ENCODE data around the gene P4HA2.

The P4HA2 gene

DNA sequence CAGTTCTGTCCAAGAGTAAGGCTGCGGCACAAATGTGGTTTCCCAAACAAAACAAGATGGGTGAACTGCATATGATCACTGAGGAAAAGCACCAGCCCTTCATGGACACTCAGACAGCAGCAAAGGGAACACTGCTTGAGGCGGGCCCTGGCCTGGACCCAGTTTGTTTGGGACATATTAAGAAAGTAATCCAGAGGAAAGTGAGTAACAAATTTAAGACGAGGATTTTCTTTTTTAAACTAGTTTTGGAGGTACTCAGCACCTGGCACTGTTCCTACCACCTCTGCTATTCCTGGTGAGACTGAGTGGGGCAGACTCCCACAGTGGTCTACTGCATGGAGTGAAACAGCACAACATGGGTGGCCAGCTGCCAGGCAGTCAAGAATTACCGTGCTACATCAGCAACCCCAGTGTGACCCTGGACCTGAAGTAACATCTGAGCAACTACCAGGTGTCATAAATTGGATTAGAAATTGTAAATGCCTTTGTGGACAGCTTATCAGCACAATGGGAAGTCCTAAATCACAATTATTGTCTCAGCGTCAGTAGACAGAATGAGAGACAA lies 28.5 kb downstream of the P4HA2 start:
- no peaks in the 10 kb centered on the region for H3K27me3 ChIP-seq (ENCODE audit: insufficient read depth, low read depth, severe bottlenecking)
- TF ChIP-seq, protein P1, sequence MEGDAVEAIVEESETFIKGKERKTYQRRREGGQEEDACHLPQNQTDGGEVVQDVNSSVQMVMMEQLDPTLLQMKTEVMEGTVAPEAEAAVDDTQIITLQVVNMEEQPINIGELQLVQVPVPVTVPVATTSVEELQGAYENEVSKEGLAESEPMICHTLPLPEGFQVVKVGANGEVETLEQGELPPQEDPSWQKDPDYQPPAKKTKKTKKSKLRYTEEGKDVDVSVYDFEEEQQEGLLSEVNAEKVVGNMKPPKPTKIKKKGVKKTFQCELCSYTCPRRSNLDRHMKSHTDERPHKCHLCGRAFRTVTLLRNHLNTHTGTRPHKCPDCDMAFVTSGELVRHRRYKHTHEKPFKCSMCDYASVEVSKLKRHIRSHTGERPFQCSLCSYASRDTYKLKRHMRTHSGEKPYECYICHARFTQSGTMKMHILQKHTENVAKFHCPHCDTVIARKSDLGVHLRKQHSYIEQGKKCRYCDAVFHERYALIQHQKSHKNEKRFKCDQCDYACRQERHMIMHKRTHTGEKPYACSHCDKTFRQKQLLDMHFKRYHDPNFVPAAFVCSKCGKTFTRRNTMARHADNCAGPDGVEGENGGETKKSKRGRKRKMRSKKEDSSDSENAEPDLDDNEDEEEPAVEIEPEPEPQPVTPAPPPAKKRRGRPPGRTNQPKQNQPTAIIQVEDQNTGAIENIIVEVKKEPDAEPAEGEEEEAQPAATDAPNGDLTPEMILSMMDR (IDR thresholded peaks at IDR 0.05; ENCODE audit: low read depth, low read length), result no peak
- peaks cover 82% of the 10 kb centered on the region for H3K36me3 ChIP-seq
- H3K27ac ChIP-seq, result no peak overlapping the region
- H3K9me3 ChIP-seq (ENCODE audit: severe bottlenecking), result no peaks in the 10 kb centered on the region
- no peak overlapping the region for H3K4me3 ChIP-seq (ENCODE audit: low read depth, low read length)
- DNase-seq, result no peak

- Histone ChIP-seq H3K4me3 (ENCODE audit: low read depth, low read length) (no peak overlapping the region), H3K27me3 (ENCODE audit: insufficient read depth, low read depth, severe bottlenecking) (no peaks in the 10 kb centered on the region), H3K9me3 (ENCODE audit: severe bottlenecking) (no peaks in the 10 kb centered on the region), H3K36me3 (peaks cover 76% of the 10 kb centered on the region), H3K27ac (no peak overlapping the region)
- no peak for DNase-seq
- TF ChIP-seq, protein P1 (IDR thresholded peaks at IDR 0.05; ENCODE audit: low read depth, low read length), result no peak
Measured at GRCh38 chr5:132198571-132198970, 29.1 kb downstream of the P4HA2 start.

DNA sequence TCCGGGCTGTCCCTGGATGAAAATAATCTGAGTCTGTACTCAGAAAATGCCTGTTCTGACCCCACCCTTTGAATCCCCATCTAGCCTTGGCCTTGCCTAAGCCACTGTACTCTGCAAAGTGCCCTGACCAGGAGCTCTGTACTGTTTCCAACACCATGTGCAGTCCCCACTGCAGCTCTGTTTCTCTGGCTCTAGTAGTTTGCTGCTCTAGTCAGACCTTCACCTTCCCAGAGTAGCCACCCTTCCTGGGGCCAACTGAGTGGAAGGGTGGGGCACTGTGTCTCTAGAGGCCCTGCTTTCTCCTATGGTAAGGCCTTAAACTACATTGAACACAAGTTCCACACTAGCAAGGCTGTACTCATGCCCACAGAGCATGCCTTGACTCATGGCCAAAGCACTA lies 31.9 kb downstream of the P4HA2 start:
- DNase-seq, result no peak
- H3K27me3 ChIP-seq (ENCODE audit: insufficient read depth, low read depth, severe bottlenecking), result no peaks in the 10 kb centered on the region
- peaks cover 64% of the 10 kb centered on the region for H3K36me3 ChIP-seq
- TF ChIP-seq, protein P1 (IDR thresholded peaks at IDR 0.05; ENCODE audit: low read depth, low read length), result no peak
- H3K9me3 ChIP-seq (ENCODE audit: severe bottlenecking), result no peaks in the 10 kb centered on the region
- no peak overlapping the region for H3K27ac ChIP-seq
- H3K4me3 ChIP-seq (ENCODE audit: low read depth, low read length), result no peak overlapping the region

DNA sequence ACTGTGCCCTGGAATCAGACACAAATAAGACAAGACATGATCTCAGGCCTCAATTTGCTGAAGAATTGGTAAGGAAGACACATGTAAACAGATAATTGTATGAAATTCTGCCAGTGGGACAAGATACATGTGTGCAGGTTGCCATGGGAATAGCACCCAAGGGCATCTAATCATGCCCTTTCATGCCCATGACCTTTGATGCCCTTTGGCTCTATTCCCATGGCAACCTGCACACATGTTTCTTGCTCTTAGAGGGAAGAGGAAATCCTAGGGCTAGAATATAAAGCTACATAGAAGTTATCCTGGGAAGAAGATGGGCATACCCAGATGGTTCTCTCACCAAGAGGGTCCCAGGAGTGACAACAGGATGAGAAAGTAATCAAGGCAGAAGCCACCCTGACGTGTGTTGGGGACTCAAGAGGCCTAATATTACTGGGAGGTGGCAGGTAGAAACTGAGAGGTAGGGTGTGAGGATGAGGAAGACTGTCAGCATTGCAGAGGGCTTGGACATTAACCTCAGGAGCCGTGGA lies 34.4 kb downstream of the P4HA2 start:
- H3K9me3 ChIP-seq (ENCODE audit: severe bottlenecking), result no peaks in the 10 kb centered on the region
- H3K27me3 ChIP-seq (ENCODE audit: insufficient read depth, low read depth, severe bottlenecking), result no peaks in the 10 kb centered on the region
- H3K4me3 ChIP-seq (ENCODE audit: low read depth, low read length), result no peak overlapping the region
- H3K36me3 ChIP-seq, result peaks cover 44% of the 10 kb centered on the region
- H3K27ac ChIP-seq, result no peak overlapping the region
- TF ChIP-seq, protein P1 (IDR thresholded peaks at IDR 0.05; ENCODE audit: low read depth, low read length), result no peak
- DNase-seq, result no peak

- Histone ChIP-seq H3K36me3 (peaks cover 25% of the 10 kb centered on the region), H3K27me3 (ENCODE audit: insufficient read depth, low read depth, severe bottlenecking) (no peaks in the 10 kb centered on the region), H3K9me3 (ENCODE audit: severe bottlenecking) (no peaks in the 10 kb centered on the region), H3K27ac (no peak overlapping the region), H3K4me3 (ENCODE audit: low read depth, low read length) (no peak overlapping the region)
- TF ChIP-seq, protein P1 (IDR thresholded peaks at IDR 0.05; ENCODE audit: low read depth, low read length), result peak; percentile 56
- DNase-seq, result peak; percentile 44
Measured at GRCh38 chr5:132190161-132190817, 37.4 kb downstream of the P4HA2 start.
